Gastrocnemius medialis (tissue), 4 donors: ENCODE measurements around the gene TRIP10. TPM values are rescaled to one million over a fixed set of nuclear protein-coding genes. Genes with fewer than 3 reads are reported as not detected.

Experiments used
- ATAC-seq, 2 donors: fragments of 150-250 bp; one replicate each; pipeline ENCODE4 v1.9.1; 2016
- DNase-seq, 2 donors: peaks; one replicate each; pipeline ENCODE4 v3.0.0-alpha.2; 2019
- H3K27ac ChIP-seq, 4 donors: fragments of 200-600 bp; sonication (generic); 1 replicate in 1 of 4; 2 replicates in 3 of 4; pipeline ENCODE4 v1.5.1; 2016 to 2018; ENCODE audit warnings: mild to moderate bottlenecking in 2 of 4, moderate library complexity in 1 of 4
- H3K27me3 ChIP-seq, 3 donors: fragments of 200-600 bp; sonication (generic) in 2 of 3; 1 replicate in 1 of 3; 2 replicates in 2 of 3; pipeline versions ENCODE4 v1.5.1 to v1.6.0; 2016 to 2019; ENCODE audit warnings: mild to moderate bottlenecking in 1 of 3, moderate library complexity in 1 of 3
- H3K36me3 ChIP-seq, 2 donors: fragments of 200-600 bp; sonication (generic) in 1 of 2; one replicate each; pipeline ENCODE4 v1.5.1; 2017 to 2018
- H3K4me1 ChIP-seq, 2 donors: fragments of 200-600 bp; sonication (generic) in 1 of 2; one replicate each; pipeline ENCODE4 v1.5.1; 2016 to 2017; ENCODE audit warnings: mild to moderate bottlenecking in 2 of 2
- H3K4me3 ChIP-seq, 4 donors: fragments of 200-600 bp; sonication (generic) in 3 of 4; 1 replicate in 1 of 4; 2 replicates in 3 of 4; pipeline ENCODE4 v1.5.1; 2016 to 2019; ENCODE audit warnings: mild to moderate bottlenecking in 2 of 4
- H3K9me3 ChIP-seq, 3 donors: fragments of 200-600 bp; sonication (generic) in 2 of 3; 1 replicate in 1 of 3; 2 replicates in 2 of 3; pipeline ENCODE4 v1.5.1; 2016 to 2019
- POLR2A ChIP-seq, 2 donors: fragments of 450-650 bp; IDR thresholded peaks; one replicate each; pipeline ENCODE4 v1.6.1; 2017; ENCODE audit warnings: antibody characterized with exemption in 2 of 2, mild to moderate bottlenecking in 2 of 2, moderate library complexity in 2 of 2
- in situ Hi-C, 4 donors: fragments of 200-750 bp; cut with MboI; loops; one replicate each; pipeline versions ENCODE4 v1.15.0 to v1.8.0; 2017; ENCODE audit warnings: low sequenced_read_pairs in 4 of 4
- intact Hi-C: fragments of 100-400 bp; cut with DNase I; formaldehyde crosslinking; loops from one replicate; pipeline ENCODE4 v1.15.1; 2023; ENCODE audit warnings: low total_unique reads
- total RNA-seq, 4 donors: library from RNA; depleted of rRNA; stranded (reverse); fragments of >200 nt; gene quantifications; one replicate each; pipeline versions ENCODE4 v1.1.0 to v1.2.3, GENCODE V29; 2016
- TF ChIP-seq, protein P1 (sequence below), 5 experiments: fragments of 450-650 bp in 3 of 5; fragments of 200-600 bp in 2 of 5; sonication (generic) in 2 of 5; IDR thresholded peaks in 4 of 5; conservative IDR thresholded peaks in 1 of 5; 1 replicate in 4 of 5; 2 replicates in 1 of 5; pipeline ENCODE4 v1.5.1; 2016 to 2019; ENCODE audit warnings: antibody characterized with exemption in 5 of 5, mild to moderate bottlenecking in 3 of 5, moderate library complexity in 3 of 5

TRIP10 gene
- total RNA-seq, 4 donors from 2014 or later, result 130 to 237 (median 178) TPM

DNA sequence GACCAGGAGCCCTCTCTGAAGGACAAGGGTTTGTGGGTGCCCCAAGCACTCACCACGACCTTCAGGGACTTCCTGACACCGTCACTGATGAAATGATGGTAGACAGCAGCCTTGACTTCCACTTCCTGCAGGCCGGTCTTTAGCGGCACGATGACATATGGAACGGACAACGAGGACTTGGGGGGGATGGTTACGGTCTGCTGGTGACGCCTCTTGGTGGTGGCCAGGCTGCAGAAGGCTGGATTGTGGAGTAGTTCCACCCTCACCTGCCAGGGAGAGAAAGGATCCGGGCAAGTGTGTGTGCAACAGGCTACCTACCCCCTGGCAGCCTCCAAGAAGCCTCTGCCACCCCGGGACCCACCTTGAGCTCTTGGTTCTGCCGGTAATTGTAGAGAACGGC is 42.2 kb upstream of the TRIP10 start:
- no peaks in the 10 kb centered on the region for H3K4me1 ChIP-seq
- no peaks in the 10 kb centered on the region for H3K27me3 ChIP-seq
- ATAC-seq (no peak), DNase-seq (no peak)
- no peak for TF ChIP-seq POLR2A (IDR thresholded peaks at IDR 0.05)
- TF ChIP-seq, protein P1, sequence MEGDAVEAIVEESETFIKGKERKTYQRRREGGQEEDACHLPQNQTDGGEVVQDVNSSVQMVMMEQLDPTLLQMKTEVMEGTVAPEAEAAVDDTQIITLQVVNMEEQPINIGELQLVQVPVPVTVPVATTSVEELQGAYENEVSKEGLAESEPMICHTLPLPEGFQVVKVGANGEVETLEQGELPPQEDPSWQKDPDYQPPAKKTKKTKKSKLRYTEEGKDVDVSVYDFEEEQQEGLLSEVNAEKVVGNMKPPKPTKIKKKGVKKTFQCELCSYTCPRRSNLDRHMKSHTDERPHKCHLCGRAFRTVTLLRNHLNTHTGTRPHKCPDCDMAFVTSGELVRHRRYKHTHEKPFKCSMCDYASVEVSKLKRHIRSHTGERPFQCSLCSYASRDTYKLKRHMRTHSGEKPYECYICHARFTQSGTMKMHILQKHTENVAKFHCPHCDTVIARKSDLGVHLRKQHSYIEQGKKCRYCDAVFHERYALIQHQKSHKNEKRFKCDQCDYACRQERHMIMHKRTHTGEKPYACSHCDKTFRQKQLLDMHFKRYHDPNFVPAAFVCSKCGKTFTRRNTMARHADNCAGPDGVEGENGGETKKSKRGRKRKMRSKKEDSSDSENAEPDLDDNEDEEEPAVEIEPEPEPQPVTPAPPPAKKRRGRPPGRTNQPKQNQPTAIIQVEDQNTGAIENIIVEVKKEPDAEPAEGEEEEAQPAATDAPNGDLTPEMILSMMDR (IDR thresholded peaks at IDR 0.05 in 4 of 5, conservative IDR thresholded peaks at IDR 0.05 in 1 of 5), result no peak
- in situ Hi-C loops, result no loop called here
- H3K9me3 ChIP-seq, result no peaks in the 10 kb centered on the region
- H3K36me3 ChIP-seq, result no peaks in the 10 kb centered on the region
- intact Hi-C loops, result no loop called here
- H3K27ac ChIP-seq, result no peak overlapping the region
- H3K4me3 ChIP-seq, result no peak overlapping the region

DNA sequence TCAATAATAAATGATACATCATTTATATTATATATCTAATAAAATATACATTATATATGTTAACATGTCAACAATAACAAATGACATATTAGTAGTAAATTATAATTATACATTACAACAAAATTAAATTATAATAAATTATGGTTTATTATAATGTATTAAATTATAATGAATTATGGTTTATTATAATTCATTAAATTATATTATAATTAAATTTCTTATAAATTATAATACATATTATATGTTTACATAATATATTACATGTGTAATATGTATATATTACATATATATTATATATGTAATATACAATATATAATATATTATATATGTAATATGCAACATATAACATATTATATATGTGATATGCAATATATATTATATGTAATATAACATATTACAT is 39.5 kb upstream of the TRIP10 start:
- H3K27ac ChIP-seq, result no peak overlapping the region
- H3K4me3 ChIP-seq, result no peak overlapping the region
- H3K4me1 ChIP-seq, result no peaks in the 10 kb centered on the region
- intact Hi-C loops, result no loop called here
- ATAC-seq (no peak), DNase-seq (no peak)
- no peak for TF ChIP-seq POLR2A (IDR thresholded peaks at IDR 0.05)
- TF ChIP-seq, protein P1 (IDR thresholded peaks at IDR 0.05 in 4 of 5, conservative IDR thresholded peaks at IDR 0.05 in 1 of 5), result no peak
- no peaks in the 10 kb centered on the region for H3K36me3 ChIP-seq
- H3K9me3 ChIP-seq, result no peaks in the 10 kb centered on the region
- in situ Hi-C loops, result no loop called here
- H3K27me3 ChIP-seq, result no peaks in the 10 kb centered on the region

DNA sequence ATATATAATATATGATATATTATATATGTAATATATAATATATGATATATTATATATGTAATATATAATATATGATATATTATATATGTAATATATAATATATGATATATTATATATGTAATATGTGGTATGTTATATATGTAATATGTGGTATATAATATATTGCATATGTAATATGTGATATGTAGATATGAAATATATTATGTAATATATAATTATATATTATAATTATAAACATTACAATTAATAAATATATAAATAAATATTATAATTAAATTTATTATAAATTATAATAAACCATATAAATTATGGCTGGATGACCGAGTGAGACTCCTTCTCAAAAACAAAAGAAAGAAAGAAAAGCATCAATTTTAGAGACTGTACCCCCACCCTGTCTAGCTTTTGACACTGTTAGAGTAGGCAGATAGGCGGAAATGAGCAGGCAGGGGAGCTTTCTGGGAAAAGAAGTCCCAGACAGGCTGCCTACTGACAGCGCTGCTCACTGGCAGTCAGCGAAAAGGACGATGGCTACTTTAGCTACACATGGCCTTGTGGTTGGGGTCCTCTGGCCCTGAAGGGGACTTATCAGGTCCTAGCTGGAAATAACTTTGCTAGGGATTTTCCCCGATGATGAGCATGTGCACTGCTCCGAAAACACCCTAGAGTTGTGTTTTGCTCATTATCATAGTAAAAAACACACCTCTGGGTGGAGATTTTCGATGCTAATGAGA is 38.7 kb upstream of the TRIP10 start:
- no peak for TF ChIP-seq POLR2A (IDR thresholded peaks at IDR 0.05)
- TF ChIP-seq, protein P1 (IDR thresholded peaks at IDR 0.05 in 4 of 5, conservative IDR thresholded peaks at IDR 0.05 in 1 of 5), result no peak
- Histone ChIP-seq H3K27ac (no peak overlapping the region), H3K27me3 (no peaks in the 10 kb centered on the region), H3K4me1 (no peaks in the 10 kb centered on the region), H3K9me3 (no peaks in the 10 kb centered on the region), H3K4me3 (no peak overlapping the region), H3K36me3 (no peaks in the 10 kb centered on the region)
- DNase-seq, result no peak
- intact Hi-C loops (no loop called here), in situ Hi-C loops (no loop called here)
- no peak for ATAC-seq

DNA sequence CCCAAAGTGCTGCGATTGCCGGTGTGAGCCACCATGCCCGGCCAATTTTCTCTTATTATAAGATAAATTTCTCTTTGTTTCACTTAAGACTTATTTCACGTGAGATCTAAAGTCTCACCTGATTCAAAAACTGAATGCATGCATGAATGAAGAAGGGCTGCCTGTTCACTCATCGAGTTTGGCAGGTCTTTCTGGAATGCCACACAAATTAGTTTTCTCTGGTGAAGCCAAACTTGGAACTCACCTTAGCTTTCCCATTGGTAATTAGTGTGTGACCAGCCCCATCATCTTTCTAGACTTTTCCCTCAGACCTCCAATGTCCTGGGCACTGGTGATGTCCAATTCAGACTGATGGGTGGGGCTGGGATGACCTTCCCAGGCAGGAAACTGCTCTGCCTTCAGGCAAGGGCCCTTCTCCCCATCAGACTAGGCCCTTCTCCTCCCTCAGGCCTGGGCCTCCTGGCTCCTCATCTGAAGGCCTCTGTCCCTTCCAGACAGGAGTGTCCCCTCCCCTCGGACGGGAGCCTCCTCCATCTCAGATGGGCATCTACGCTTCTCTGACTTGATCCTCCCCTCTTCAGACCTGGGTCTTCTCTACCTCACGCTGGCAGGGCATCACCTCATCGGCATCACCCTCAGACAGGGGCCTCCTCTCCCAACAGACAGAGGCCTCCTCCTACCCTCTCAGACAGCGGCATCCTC is 33.4 kb upstream of the TRIP10 start:
- H3K36me3 ChIP-seq, result no peaks in the 10 kb centered on the region
- intact Hi-C loops (no loop called here), in situ Hi-C loops (no loop called here)
- DNase-seq (no peak), ATAC-seq (no peak)
- H3K27ac ChIP-seq, result no peak overlapping the region
- TF ChIP-seq POLR2A (IDR thresholded peaks at IDR 0.05), result no peak
- TF ChIP-seq, protein P1 (IDR thresholded peaks at IDR 0.05 in 4 of 5, conservative IDR thresholded peaks at IDR 0.05 in 1 of 5), result no peak
- no peaks in the 10 kb centered on the region for H3K9me3 ChIP-seq
- no peaks in the 10 kb centered on the region for H3K4me1 ChIP-seq
- H3K4me3 ChIP-seq, result no peak overlapping the region
- peaks cover 0 to 10% (median 6%) of the 10 kb centered on the region in 3 donors for H3K27me3 ChIP-seq
